Ectodermal cell (in vitro differentiated cells): ENCODE results near the gene CCSER1.
"Not testable (repeated sequence)": the region's sequence is repeated elsewhere in the genome, so short reads cannot be mapped to it uniquely, and the experiment has no call there.

Source experiments
- H3K27ac ChIP-seq: 2 replicates; pipeline ENCODE4 v1.7.0; 2013; ENCODE audit warnings: mild to moderate bottlenecking, low read depth, low read length; ENCODE audit not compliant: insufficient read depth, poor library complexity, severe bottlenecking
- H3K27me3 ChIP-seq: 2 replicates; pipeline ENCODE4 v1.7.0; 2013; ENCODE audit warnings: mild to moderate bottlenecking, low read length; ENCODE audit not compliant: insufficient read depth, control insufficient read depth, poor library complexity, severe bottlenecking
- H3K36me3 ChIP-seq: one replicate; pipeline ENCODE4 v1.7.0; 2013; ENCODE audit warnings: low read length; ENCODE audit not compliant: control insufficient read depth, insufficient read depth
- H3K4me1 ChIP-seq: one replicate; pipeline ENCODE4 v1.7.0; 2013; ENCODE audit warnings: low read length; ENCODE audit not compliant: control insufficient read depth, insufficient read depth
- H3K4me3 ChIP-seq: 2 replicates; pipeline ENCODE4 v1.7.0; 2013; ENCODE audit warnings: low read depth, low read length, control low read depth; ENCODE audit not compliant: insufficient read depth
- H3K9me3 ChIP-seq: 2 replicates; pipeline ENCODE4 v1.7.0; 2013; ENCODE audit warnings: mild to moderate bottlenecking, low read length, moderate library complexity; ENCODE audit not compliant: control insufficient read depth
- WGBS, 2 experiments: methylation state at CpG; one replicate each; pipeline ENCODE4 v1.1.7; 2013; ENCODE audit warnings: missing lambda C conversion rate in 2 of 2; 5-methylcytosine and 5-hydroxymethylcytosine counted together

The CCSER1 gene

GRCh38 chr4:91128519-91128918 lies 1001.3 kb downstream of the CCSER1 start:
- Histone ChIP-seq H3K27me3 (no peaks in the 10 kb centered on the region), H3K4me1 (no peaks in the 10 kb centered on the region), H3K27ac (no peak overlapping the region), H3K9me3 (no peaks in the 10 kb centered on the region), H3K36me3 (no peaks in the 10 kb centered on the region), H3K4me3 (no peak overlapping the region)
- WGBS, 2 experiments, result 94% methylated on average over 4 of the region's 4 CpGs

GRCh38 chr4:91147067-91147466 lies 1019.9 kb downstream of the CCSER1 start:
- Histone ChIP-seq H3K36me3 (no peaks in the 10 kb centered on the region), H3K27me3 (no peaks in the 10 kb centered on the region), H3K4me3 (no peak overlapping the region), H3K4me1 (no peaks in the 10 kb centered on the region), H3K9me3 (no peaks in the 10 kb centered on the region), H3K27ac (no peak overlapping the region)
- 87 to 89% methylated on average over 6 of the region's 6 CpGs for WGBS, 2 experiments

- not testable (repeated sequence) for H3K4me3 ChIP-seq, H3K27ac ChIP-seq, H3K36me3 ChIP-seq, H3K9me3 ChIP-seq, H3K27me3 ChIP-seq, H3K4me1 ChIP-seq
- WGBS, 2 experiments, result 95 to 98% methylated on average over 4 of the region's 4 CpGs
These were observed 1026.8 kb downstream of the CCSER1 start for GRCh38 chr4:91154041-91154440.

- whole genome bisulfite sequencing, 2 experiments, result 92 to 93% methylated on average over 42 of the region's 42 CpGs
- not testable (repeated sequence) for H3K27me3 ChIP-seq, H3K4me1 ChIP-seq, H3K27ac ChIP-seq, H3K36me3 ChIP-seq, H3K9me3 ChIP-seq, H3K4me3 ChIP-seq
These were observed 1040.9 kb downstream of the CCSER1 start for GRCh38 chr4:91167864-91168653.

- H3K27me3 ChIP-seq, result no peaks in the 10 kb centered on the region
- no peak overlapping the region for H3K27ac ChIP-seq
- H3K4me1 ChIP-seq, result no peaks in the 10 kb centered on the region
- H3K4me3 ChIP-seq, result no peak overlapping the region
- no peaks in the 10 kb centered on the region for H3K36me3 ChIP-seq
- H3K9me3 ChIP-seq, result no peaks in the 10 kb centered on the region
These were observed 1043.6 kb downstream of the CCSER1 start for GRCh38 chr4:91170768-91171167.

GRCh38 chr4:91171217-91171616 lies 1044.0 kb downstream of the CCSER1 start:
- no peaks in the 10 kb centered on the region for H3K36me3 ChIP-seq
- no peak overlapping the region for H3K4me3 ChIP-seq
- H3K27ac ChIP-seq, result no peak overlapping the region
- H3K27me3 ChIP-seq, result no peaks in the 10 kb centered on the region
- H3K9me3 ChIP-seq, result no peaks in the 10 kb centered on the region
- H3K4me1 ChIP-seq, result no peaks in the 10 kb centered on the region
- WGBS, 2 experiments, result 100% methylated on average over 1 of the region's 1 CpG

- not testable (repeated sequence) for H3K27me3 ChIP-seq, H3K9me3 ChIP-seq, H3K27ac ChIP-seq, H3K4me1 ChIP-seq, H3K36me3 ChIP-seq, H3K4me3 ChIP-seq
- 94% methylated on average over 1 of the region's 1 CpG; no CpG with 5 or more reads in 1 of the 2 experiments for WGBS, 2 experiments
These were observed 1057.9 kb downstream of the CCSER1 start for GRCh38 chr4:91185061-91185460.

- H3K36me3 ChIP-seq, result no peaks in the 10 kb centered on the region
- no peaks in the 10 kb centered on the region for H3K4me1 ChIP-seq
- H3K4me3 ChIP-seq, result no peak overlapping the region
- H3K27ac ChIP-seq, result no peak overlapping the region
- H3K9me3 ChIP-seq, result no peaks in the 10 kb centered on the region
- H3K27me3 ChIP-seq, result no peaks in the 10 kb centered on the region
- 84 to 87% methylated on average over 4 of the region's 4 CpGs for WGBS, 2 experiments
These were observed 1071.8 kb downstream of the CCSER1 start for GRCh38 chr4:91198951-91199350.

- Histone ChIP-seq H3K27ac (no peak overlapping the region), H3K9me3 (no peaks in the 10 kb centered on the region), H3K4me3 (no peak overlapping the region), H3K36me3 (no peaks in the 10 kb centered on the region), H3K27me3 (no peaks in the 10 kb centered on the region), H3K4me1 (no peaks in the 10 kb centered on the region)
- WGBS, 2 experiments, result 93 to 98% methylated on average over 3 of the region's 3 CpGs
These were observed 1080.3 kb downstream of the CCSER1 start for GRCh38 chr4:91207535-91207934.

GRCh38 chr4:91212211-91212610 lies 1085.0 kb downstream of the CCSER1 start:
- Histone ChIP-seq H3K36me3 (no peaks in the 10 kb centered on the region), H3K4me1 (no peaks in the 10 kb centered on the region), H3K9me3 (no peaks in the 10 kb centered on the region), H3K4me3 (no peak overlapping the region), H3K27me3 (no peaks in the 10 kb centered on the region), H3K27ac (no peak overlapping the region)
- 30 to 41% methylated on average over 3 of the region's 3 CpGs for WGBS, 2 experiments
